VCaP (cell line): ENCODE results near the gene MAGOH.

Source experiments
- H3K27ac ChIP-seq: fragments of 450-650 bp; 2 replicates; pipeline ENCODE4 v1.5.1; 2017
- CTCF ChIP-seq: fragments of 450-650 bp; conservative IDR thresholded peaks from 2 replicates; pipeline ENCODE4 v1.5.1; 2017; ENCODE audit warnings: mild to moderate bottlenecking, moderate library complexity

Gene MAGOH

GRCh38 chr1:53267761-53268160 lies 29.4 kb upstream of the MAGOH start:
- no peak overlapping the region for H3K27ac ChIP-seq
- no peak for TF ChIP-seq CTCF

- H3K27ac ChIP-seq: no peak overlapping the region
- peak; percentile 55 for TF ChIP-seq CTCF
Observed at GRCh38 chr1:53266038-53266437, 27.7 kb upstream of the MAGOH start.

GRCh38 chr1:53265581-53265980 lies 27.3 kb upstream of the MAGOH start:
- no peak for TF ChIP-seq CTCF
- H3K27ac ChIP-seq: no peak overlapping the region

- H3K27ac ChIP-seq: no peak overlapping the region
- no peak for TF ChIP-seq CTCF
Observed at GRCh38 chr1:53264048-53264447, 25.7 kb upstream of the MAGOH start.

- H3K27ac ChIP-seq: no peak overlapping the region
- no peak for TF ChIP-seq CTCF
Observed at GRCh38 chr1:53262000-53262399, 23.7 kb upstream of the MAGOH start.

- TF ChIP-seq CTCF: no peak
- no peak overlapping the region for H3K27ac ChIP-seq
Observed at GRCh38 chr1:53260631-53261247, 22.4 kb upstream of the MAGOH start.

GRCh38 chr1:53259932-53260331 lies 21.6 kb upstream of the MAGOH start:
- no peak for TF ChIP-seq CTCF

GRCh38 chr1:53258216-53258615 lies 19.9 kb upstream of the MAGOH start:
- peak overlapping the region; percentile 36 for H3K27ac ChIP-seq
- TF ChIP-seq CTCF: no peak

More at GRCh38 chr1:53259932-53260331, 21.6 kb upstream of the MAGOH start:
- no peak overlapping the region for H3K27ac ChIP-seq
